Cardiac muscle cell (in vitro differentiated cells and primary cell): ENCODE measurements around the gene BMERB1. TPM values are rescaled to one million over a fixed set of nuclear protein-coding genes. Genes with fewer than 3 reads are reported as not detected.

Experiments used
- DNase-seq, 2 donors: peaks; one replicate each; pipeline versions ENCODE4 v3.0.0 to v3.0.0-alpha.2; 2010 to 2017; ENCODE audit warnings: low read depth in 1 of 2, low spot score in 1 of 2
- H3K27ac ChIP-seq: fragments of 200-600 bp; sonication (generic); 2 replicates; pipeline ENCODE4 v1.5.1; 2016
- H3K27me3 ChIP-seq: fragments of 200-600 bp; sonication (generic); 2 replicates; pipeline ENCODE4 v1.6.0; 2016; ENCODE audit warnings: control low read depth
- H3K36me3 ChIP-seq: fragments of 200-600 bp; sonication (generic); 2 replicates; pipeline ENCODE4 v1.5.1; 2016; ENCODE audit warnings: control low read depth
- H3K4me1 ChIP-seq: fragments of 200-600 bp; sonication (generic); 2 replicates; pipeline ENCODE4 v1.8.1; 2017; ENCODE audit warnings: low read depth, mild to moderate bottlenecking, mixed run types
- H3K4me3 ChIP-seq: fragments of 200-600 bp; sonication (generic); 2 replicates; pipeline ENCODE4 v1.5.1; 2016; ENCODE audit warnings: mild to moderate bottlenecking
- H3K9me3 ChIP-seq: fragments of 200-600 bp; sonication (generic); 2 replicates; pipeline ENCODE4 v1.5.1; 2017; ENCODE audit warnings: low read depth, mild to moderate bottlenecking, control low read depth
- CTCF ChIP-seq: IDR thresholded peaks from 2 replicates; pipeline ENCODE4 v1.5.1; 2012; ENCODE audit warnings: low read depth, mild to moderate bottlenecking, low read length
- polyA plus RNA-seq: library from polyadenylated mRNA; unstranded; fragments of >200 nt; fragmentation: Nextera tagmentation; extraction: Ambion mirVana; gene quantifications from 2 replicates; pipeline ENCODE4 v1.2.1, GENCODE V29; 2016
- total RNA-seq: library from RNA; depleted of rRNA; stranded (reverse); fragments of >200 nt; gene quantifications from 2 replicates; pipeline ENCODE4 v1.2.3, GENCODE V29; 2016

BMERB1 gene
- total and polyA plus RNA-seq, 2 experiments from 2014 or later, result 15.2 to 22.1 TPM

- H3K9me3 ChIP-seq, result no peaks in the 10 kb centered on the region
- H3K36me3 ChIP-seq, result no peaks in the 10 kb centered on the region
- no peak overlapping the region for H3K4me3 ChIP-seq
- DNase-seq, result no peak
- H3K27ac ChIP-seq, result no peak overlapping the region
- no peaks in the 10 kb centered on the region for H3K27me3 ChIP-seq
- no peak for TF ChIP-seq CTCF
- H3K4me1 ChIP-seq, result no peaks in the 10 kb centered on the region
Measured at GRCh38 chr16:15516609-15517008, 82.2 kb downstream of the BMERB1 start.

- DNase-seq, result no peak
- TF ChIP-seq CTCF, result no peak
- Histone ChIP-seq H3K27ac (no peak overlapping the region), H3K4me1 (no peaks in the 10 kb centered on the region), H3K9me3 (no peaks in the 10 kb centered on the region), H3K36me3 (no peaks in the 10 kb centered on the region), H3K27me3 (no peaks in the 10 kb centered on the region), H3K4me3 (no peak overlapping the region)
Measured at GRCh38 chr16:15517743-15518377, 83.5 kb downstream of the BMERB1 start.

- no peak overlapping the region for H3K4me3 ChIP-seq
- peak in 1 of 2 donors; percentile 93 for DNase-seq
- H3K27ac ChIP-seq, result no peak overlapping the region
- H3K4me1 ChIP-seq, result no peaks in the 10 kb centered on the region
- no peak for TF ChIP-seq CTCF
- no peaks in the 10 kb centered on the region for H3K9me3 ChIP-seq
- H3K36me3 ChIP-seq, result no peaks in the 10 kb centered on the region
- no peaks in the 10 kb centered on the region for H3K27me3 ChIP-seq
Measured at GRCh38 chr16:15518381-15519351, 84.3 kb downstream of the BMERB1 start.

- Histone ChIP-seq H3K27me3 (no peaks in the 10 kb centered on the region), H3K36me3 (no peaks in the 10 kb centered on the region), H3K27ac (no peak overlapping the region), H3K4me1 (no peaks in the 10 kb centered on the region), H3K9me3 (no peaks in the 10 kb centered on the region), H3K4me3 (no peak overlapping the region)
- no peak for DNase-seq
- no peak for TF ChIP-seq CTCF
Measured at GRCh38 chr16:15519790-15520189, 85.4 kb downstream of the BMERB1 start.

- Histone ChIP-seq H3K27ac (peak overlapping the region; percentile 12), H3K4me3 (no peak overlapping the region), H3K36me3 (no peaks in the 10 kb centered on the region), H3K4me1 (no peaks in the 10 kb centered on the region), H3K9me3 (no peaks in the 10 kb centered on the region), H3K27me3 (no peaks in the 10 kb centered on the region)
- no peak for TF ChIP-seq CTCF
- no peak for DNase-seq
Measured at GRCh38 chr16:15521390-15521757, 87.0 kb downstream of the BMERB1 start.
